AG04450 (cell line): Measurements from ENCODE around the gene SHISAL2B. TPM values are rescaled to one million over a fixed set of nuclear protein-coding genes. Genes with fewer than 3 reads are reported as not detected.
A peak's percentile ranks its signal among the peaks of the same experiment; 100 is the strongest.

Experiments
- CTCF ChIA-PET: fragments of 300-600, 350-600 bp; formaldehyde crosslinking; extraction: SDS; loops from one replicate; lab custom pipeline; 2022; ENCODE audit warnings: antibody characterized with exemption, inconsistent platforms; lab: Charles Lee
- POLR2A ChIA-PET: fragments of 350-600 bp; formaldehyde crosslinking; extraction: SDS; loops from one replicate; lab custom pipeline; 2021; ENCODE audit warnings: antibody characterized with exemption, inconsistent platforms; lab: Yijun Ruan, JAX
- DNase-seq: peaks from one replicate; pipeline ENCODE4 v3.0.0-alpha.2; 2011; ENCODE audit warnings: low read depth, low spot score
- H3K27ac ChIP-seq: one replicate; pipeline ENCODE4 v1.5.1; 2012; ENCODE audit warnings: low read depth, low read length, control low read depth
- H3K27me3 ChIP-seq: one replicate; pipeline ENCODE4 v1.6.0; 2012; ENCODE audit warnings: low read length; ENCODE audit not compliant: control insufficient read depth, insufficient read depth
- H3K4me3 ChIP-seq: 2 replicates; pipeline ENCODE4 v1.5.1; 2011; ENCODE audit warnings: mild to moderate bottlenecking, low read depth, low read length, control low read depth
- H3K9me3 ChIP-seq: 2 replicates; pipeline ENCODE4 v1.5.1; 2012; ENCODE audit warnings: low read length; ENCODE audit not compliant: control insufficient read depth, insufficient read depth
- polyA plus RNA-seq: library from polyadenylated mRNA; depleted of rRNA; stranded (reverse); fragments of >200 nt; gene quantifications from 2 replicates; pipeline ENCODE4 v1.2.3, GENCODE V29; 2011
- TF ChIP-seq, protein P1 (sequence below): IDR thresholded peaks from 2 replicates; pipeline ENCODE4 v1.5.1; 2011; ENCODE audit warnings: low read depth, low read length, control low read depth, inconsistent platforms

SHISAL2B gene
- polyA plus RNA-seq, 1 experiment, result not detected

DNA sequence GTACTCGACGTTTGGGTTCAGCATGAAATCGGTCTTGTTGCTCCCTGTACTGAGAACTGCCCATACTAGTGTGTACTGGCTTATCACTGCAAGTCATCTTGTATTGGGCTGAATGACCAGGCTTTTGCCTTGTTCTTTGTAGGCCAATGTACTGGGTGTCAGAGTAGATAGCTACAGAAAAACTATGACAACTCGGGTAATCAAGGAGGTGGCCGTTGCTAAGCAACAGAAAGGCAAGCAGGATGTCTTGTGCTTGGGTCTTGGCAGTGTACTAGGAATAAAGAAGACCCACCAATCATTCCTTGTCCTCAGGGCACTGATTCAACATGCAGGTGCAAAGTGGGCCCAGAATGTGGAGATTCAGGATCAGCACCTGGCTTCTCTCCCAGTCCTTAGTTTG, 11.9 kb upstream of the SHISAL2B start:
- TF ChIP-seq, protein P1, sequence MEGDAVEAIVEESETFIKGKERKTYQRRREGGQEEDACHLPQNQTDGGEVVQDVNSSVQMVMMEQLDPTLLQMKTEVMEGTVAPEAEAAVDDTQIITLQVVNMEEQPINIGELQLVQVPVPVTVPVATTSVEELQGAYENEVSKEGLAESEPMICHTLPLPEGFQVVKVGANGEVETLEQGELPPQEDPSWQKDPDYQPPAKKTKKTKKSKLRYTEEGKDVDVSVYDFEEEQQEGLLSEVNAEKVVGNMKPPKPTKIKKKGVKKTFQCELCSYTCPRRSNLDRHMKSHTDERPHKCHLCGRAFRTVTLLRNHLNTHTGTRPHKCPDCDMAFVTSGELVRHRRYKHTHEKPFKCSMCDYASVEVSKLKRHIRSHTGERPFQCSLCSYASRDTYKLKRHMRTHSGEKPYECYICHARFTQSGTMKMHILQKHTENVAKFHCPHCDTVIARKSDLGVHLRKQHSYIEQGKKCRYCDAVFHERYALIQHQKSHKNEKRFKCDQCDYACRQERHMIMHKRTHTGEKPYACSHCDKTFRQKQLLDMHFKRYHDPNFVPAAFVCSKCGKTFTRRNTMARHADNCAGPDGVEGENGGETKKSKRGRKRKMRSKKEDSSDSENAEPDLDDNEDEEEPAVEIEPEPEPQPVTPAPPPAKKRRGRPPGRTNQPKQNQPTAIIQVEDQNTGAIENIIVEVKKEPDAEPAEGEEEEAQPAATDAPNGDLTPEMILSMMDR, result no peak
- ChIA-PET CTCF (no interaction called here), POLR2A (no interaction called here)
- H3K27ac ChIP-seq, result no peak overlapping the region
- DNase-seq, result no peak
- no peak overlapping the region for H3K4me3 ChIP-seq
- no peaks in the 10 kb centered on the region for H3K9me3 ChIP-seq
- H3K27me3 ChIP-seq, result no peaks in the 10 kb centered on the region

DNA sequence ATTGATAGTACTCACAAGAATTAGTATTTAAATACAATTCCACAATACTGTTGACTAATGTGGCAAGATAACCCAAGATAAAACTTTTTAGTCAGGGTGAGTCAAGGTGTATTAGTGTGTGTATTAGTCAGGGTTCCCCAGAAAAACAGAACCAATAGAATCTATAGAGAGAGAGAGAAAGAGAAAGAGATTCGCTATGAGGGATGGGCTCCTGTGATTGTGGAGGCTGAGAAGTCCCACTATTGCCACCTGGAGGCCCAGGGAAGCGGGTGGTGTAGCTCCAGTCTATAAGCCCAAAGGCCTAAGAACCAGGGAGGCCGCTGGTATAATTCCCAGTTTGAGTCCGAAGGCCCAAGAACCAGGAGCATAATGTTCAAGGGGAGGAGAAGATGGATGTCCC, 10.0 kb upstream of the SHISAL2B start:
- peaks cover 9% of the 10 kb centered on the region for H3K27me3 ChIP-seq
- H3K4me3 ChIP-seq, result no peak overlapping the region
- CTCF ChIA-PET, result interaction anchor here (1.6 kb wide), 1 partner anchor 44 kb away, joined by 3 read pairs; no protein-coding TSS in a partner anchor
- H3K27ac ChIP-seq, result no peak overlapping the region
- TF ChIP-seq, protein P1, result peak; percentile 23; the same call in 1 of the 2 replicates
- no peaks in the 10 kb centered on the region for H3K9me3 ChIP-seq
- no peak for DNase-seq
- POLR2A ChIA-PET, result no interaction called here

DNA sequence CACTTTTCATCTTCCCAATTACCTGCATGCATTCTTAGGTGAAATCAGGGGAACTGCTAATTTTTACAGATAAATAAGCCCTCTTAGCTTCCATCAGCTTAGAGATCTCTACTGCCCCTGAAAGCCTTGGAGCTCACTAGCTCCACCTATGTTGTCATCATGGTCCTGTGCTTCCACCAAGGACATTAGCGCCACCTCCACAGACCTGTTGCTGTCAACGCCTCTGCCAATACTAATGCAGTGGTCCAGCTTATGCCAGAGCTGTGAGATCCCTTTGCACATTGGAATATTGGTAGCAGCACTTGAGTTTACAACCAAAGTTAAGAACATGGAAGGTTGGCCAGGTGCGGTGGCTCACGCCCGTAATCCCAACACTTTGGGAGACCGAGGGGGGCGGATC, 7.7 kb upstream of the SHISAL2B start:
- Histone ChIP-seq H3K4me3 (no peak overlapping the region), H3K9me3 (no peaks in the 10 kb centered on the region), H3K27me3 (peaks cover 25% of the 10 kb centered on the region), H3K27ac (no peak overlapping the region)
- TF ChIP-seq, protein P1, result no peak
- DNase-seq, result no peak
- CTCF ChIA-PET, result interaction anchor here (1.1 kb wide), 1 partner anchor 47 kb away, joined by 3 read pairs; no protein-coding TSS in a partner anchor
- POLR2A ChIA-PET, result no interaction called here

DNA sequence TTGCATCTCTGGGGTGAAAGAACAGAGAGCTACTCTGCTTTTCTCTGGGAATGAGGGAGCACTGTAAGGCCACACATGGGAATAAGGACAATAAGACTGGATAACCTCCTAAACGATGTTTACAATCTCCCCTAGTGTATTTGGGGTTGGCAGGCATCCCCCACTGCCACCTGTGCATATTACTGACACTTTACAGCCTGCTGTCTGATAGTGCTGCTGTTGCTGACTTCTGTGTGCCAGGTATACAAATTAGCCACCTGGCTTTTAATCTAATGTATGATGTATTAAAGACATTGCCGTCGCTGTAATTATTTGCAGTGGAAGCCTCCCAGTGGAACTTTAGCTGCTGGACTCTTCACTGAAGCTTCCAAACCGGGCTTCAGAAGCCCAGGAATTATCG, 4.4 kb upstream of the SHISAL2B start:
- TF ChIP-seq, protein P1, result no peak
- ChIA-PET POLR2A (no interaction called here), CTCF (interaction anchor here (1.6 kb wide), 1 partner anchor 51 kb away, joined by 7 read pairs; no protein-coding TSS in a partner anchor)
- H3K4me3 ChIP-seq, result no peak overlapping the region
- no peaks in the 10 kb centered on the region; the same call in 1 of the 2 replicates for H3K9me3 ChIP-seq
- DNase-seq, result no peak
- peaks cover 50% of the 10 kb centered on the region for H3K27me3 ChIP-seq
- H3K27ac ChIP-seq, result no peak overlapping the region

DNA sequence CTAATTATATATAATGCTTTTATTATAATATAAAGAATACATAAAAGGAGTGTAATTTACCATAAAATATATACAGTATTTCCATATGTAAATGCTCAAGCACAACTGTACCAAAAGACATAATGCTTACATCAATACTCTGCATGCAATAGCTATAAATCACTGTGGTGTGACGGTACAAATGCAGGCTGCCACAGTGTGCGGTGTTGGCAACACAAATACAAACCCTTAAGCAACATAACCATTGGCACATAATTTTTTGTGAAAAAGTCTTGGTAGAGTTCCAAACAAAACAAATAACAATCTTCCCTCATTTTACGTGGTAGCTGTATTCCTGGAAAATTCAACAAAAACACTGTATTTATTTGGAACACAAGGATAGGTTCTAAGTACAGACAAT, 1.9 kb upstream of the SHISAL2B start:
- CTCF ChIA-PET, result no interaction called here
- Histone ChIP-seq H3K4me3 (no peak overlapping the region), H3K27me3 (peaks cover 65% of the 10 kb centered on the region), H3K9me3 (no peaks in the 10 kb centered on the region; the same call in 1 of the 2 replicates), H3K27ac (no peak overlapping the region)
- DNase-seq, result no peak
- POLR2A ChIA-PET, result no interaction called here
- TF ChIP-seq, protein P1, result no peak
